Middle frontal gyrus (tissue), 1 donor: ENCODE results near the gene ANKRD39.
"Not testable (repeated sequence)": the region's sequence is repeated elsewhere in the genome, so short reads cannot be mapped to it uniquely, and the experiment has no call there.

Source experiments
- DNase-seq: peaks from one replicate; pipeline ENCODE4 v3.0.0-alpha.2; 2015; ENCODE audit warnings: low spot score; ENCODE audit errors: extremely low spot score

The ANKRD39 gene

DNA sequence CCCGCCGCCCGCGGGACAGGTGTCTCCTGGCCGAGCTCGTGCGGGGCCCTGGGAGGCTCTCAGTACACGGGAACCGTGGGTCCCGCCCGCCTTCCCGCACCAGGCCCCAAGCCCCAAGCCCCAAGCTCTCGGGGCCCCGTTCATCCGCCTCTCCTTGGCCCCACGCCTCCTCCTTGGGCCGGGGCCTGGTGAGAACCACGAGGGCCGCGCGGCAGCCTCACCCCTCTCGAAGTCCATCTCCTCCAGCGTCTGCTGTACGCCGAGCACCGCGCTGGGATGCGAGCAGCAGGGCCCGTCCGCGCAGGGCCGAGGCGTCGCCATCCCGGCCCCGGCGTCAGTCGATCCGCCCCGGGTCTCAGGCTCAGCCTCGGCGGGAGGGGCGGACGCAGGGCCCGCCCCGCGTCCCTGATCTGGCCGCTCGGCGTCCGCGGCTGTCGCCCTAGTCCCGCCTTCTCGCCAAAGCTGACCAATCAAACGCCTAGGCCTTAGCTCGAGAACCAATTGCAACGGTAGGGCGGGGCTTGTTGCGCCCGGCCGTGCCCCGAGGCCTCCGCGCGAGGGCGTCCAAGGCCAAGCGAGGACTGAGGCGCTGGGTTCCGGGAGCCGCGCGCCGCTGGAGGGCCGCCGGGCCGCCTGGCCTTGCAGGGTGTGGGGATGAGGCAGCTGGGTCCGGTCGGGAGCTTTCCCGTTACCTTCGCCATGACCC is at the start of gene ANKRD39:
TSS of gene ANKRD39 (minus strand) at position 350 of the 706 bp plus-strand sequence. CDS start at position 321, 29 bp downstream.
- peak; percentile 98 for DNase-seq

DNA sequence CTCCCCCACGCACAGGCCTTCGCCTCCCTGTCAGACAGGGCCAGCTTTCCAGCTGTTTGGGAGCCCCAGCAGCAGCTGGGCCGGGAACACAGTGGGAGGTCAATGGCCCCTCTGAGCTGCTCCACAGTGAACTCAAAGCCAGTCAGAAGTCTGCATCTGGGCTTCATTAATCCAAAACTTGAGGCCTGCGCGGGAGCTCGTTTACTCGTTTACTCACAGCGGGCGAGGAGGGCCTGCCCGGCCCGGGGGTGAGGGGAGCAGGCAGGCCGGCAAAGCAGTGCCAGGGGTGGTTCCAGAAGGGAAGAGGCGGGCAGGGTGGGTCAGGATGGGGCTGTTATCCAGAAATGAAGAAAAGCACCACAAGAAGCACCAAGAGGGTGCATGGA is 48.9 kb upstream of the ANKRD39 start:
- no peak for DNase-seq

DNA sequence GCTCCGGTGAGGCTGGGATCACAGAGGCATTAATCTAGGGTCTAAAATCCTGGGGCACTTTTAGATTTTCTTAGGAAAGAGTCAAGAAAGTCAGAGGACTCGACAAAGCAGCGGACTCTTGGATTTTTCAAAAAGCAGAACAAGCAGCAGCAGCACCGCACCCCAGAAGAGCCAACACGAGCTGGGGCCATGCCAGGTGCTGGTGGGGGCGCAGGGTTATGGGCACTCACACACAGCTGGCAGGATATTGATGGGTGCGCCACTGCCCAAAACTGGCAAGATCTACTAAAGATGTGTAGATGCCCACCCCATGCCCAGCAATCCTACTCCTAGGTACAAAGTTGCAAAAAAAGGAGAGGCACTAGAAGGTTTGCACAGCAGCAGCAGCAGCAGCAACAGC is 46.0 kb upstream of the ANKRD39 start:
- DNase-seq = no peak

GRCh38 chr2:96903318-96903717 is 45.5 kb upstream of the ANKRD39 start:
- DNase-seq = no peak

GRCh38 chr2:96900237-96900636 is 42.4 kb upstream of the ANKRD39 start:
- DNase-seq = no peak

DNA sequence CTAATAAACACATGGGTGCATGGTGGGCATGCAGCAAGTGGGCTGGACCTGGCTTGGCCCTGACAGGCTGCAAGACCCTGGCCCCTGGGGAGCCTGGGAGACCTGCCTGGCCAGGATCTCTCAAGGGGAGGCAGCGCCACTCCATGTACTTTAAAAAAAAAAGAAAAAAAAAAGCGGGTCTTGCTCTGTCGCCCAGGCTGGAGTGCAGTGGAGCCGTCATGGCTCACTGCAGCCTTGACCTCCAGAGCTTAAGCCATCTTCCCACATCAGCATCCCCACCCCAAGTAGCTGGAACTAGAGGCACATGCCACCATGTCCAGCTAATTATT is 41.6 kb upstream of the ANKRD39 start:
- DNase-seq = no peak

GRCh38 chr2:96898641-96899412 is 41.0 kb upstream of the ANKRD39 start:
- DNase-seq = no peak

DNA sequence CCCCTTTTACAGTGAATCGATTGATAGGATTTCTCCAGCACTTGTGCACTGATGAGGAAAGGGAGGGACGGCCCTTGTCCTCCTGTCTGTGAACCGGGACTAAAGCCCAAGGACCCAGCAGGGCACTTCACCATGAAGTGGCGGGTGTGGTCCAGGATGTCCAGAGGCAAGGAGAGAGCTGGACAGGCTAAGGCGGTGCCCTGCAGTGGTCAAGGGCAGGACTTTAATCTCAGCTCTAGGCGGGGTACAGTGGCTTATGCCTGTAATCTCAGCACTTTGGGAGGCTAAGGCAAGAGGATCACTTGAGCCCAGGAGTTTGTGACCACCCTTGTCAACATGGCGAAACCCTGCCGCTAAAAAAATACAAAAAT is 40.3 kb upstream of the ANKRD39 start:
- no peak for DNase-seq

- no peak for DNase-seq
Observed at GRCh38 chr2:96897491-96898134, 39.8 kb upstream of the ANKRD39 start.

GRCh38 chr2:96895746-96896651 is 38.2 kb upstream of the ANKRD39 start:
- no peak for DNase-seq

DNA sequence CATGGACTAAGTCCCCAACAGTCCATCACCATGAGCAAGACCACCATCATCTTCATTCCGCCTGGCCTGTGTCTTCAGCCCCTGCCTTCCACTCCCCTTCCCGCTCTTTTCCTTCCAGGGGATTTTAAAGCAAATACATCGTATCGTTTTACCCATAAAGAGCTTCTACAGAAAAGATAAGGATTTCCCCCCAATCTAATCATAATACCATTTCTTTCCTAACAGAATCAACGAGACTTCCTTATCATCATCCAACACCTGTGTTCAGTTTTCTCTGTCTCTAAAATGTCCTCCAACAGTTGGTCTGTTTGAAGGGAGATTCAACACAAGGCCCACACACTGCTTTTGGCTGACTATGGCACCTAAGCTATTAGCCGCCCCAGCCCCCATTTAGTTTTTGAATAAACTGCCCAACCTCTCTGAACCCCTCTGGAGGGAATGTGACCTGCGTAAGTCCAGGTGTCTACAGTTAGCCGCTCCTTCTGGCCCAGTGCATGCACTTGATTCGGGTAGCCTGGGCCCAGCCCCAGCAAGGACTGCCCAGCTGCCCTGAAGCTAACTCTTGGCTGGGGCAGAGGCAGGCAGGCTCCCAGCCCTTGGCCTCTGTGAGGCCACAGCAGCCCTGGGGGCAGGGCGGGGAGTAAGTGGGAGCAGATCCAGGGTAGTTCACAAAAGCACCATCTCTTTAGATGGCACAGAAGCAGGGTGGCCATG is 37.4 kb upstream of the ANKRD39 start:
- DNase-seq = no peak

- no peak for DNase-seq
Observed at GRCh38 chr2:96894151-96894531, 36.3 kb upstream of the ANKRD39 start.

DNA sequence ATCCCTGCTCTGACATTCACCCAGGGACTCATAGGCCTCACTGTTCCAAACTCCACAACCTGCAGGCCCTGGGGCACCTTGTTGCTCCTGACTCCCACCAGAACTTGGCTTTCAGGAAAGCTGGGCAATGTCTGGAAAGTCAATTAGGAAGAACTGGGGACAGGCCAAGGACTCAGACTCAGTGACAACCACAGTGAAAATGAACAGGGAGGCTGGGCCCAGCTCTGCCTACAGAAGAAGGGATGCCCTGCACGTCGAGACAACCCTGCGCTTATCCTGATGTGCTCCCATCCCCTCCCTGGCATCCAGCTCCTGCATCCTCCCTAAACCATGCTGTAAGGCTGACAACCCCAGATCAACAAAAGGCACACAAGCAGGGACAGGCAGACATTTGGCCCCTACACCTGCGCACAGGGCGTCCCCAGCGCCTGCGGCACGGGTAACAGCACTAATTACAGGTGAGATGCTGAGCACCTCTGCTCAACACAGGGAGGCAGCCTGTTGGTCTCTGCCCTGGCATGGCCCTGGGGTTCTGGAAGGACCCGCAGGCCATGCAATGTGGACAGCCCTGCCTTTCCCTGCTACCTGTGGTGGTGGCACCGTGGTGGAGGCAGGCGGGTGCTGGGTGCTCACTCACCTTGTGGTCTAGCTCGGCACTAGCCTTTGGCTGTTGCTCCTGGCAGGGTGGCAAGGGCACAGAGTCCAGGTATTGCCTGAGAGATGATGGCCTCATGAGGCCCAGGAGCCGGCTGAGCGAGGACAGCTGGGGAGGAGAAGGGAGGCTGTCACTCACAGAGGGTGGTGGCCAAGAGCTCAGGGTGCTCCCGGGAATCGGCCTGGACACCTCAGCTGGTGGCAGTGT is 35.7 kb upstream of the ANKRD39 start:
- DNase-seq = no peak

GRCh38 chr2:96891591-96892333 is 33.9 kb upstream of the ANKRD39 start:
- DNase-seq = no peak

- no peak for DNase-seq
Observed at GRCh38 chr2:96890726-96891385, 33.0 kb upstream of the ANKRD39 start.

GRCh38 chr2:96890252-96890651 is 32.4 kb upstream of the ANKRD39 start:
- no peak for DNase-seq

GRCh38 chr2:96889502-96889901 is 31.7 kb upstream of the ANKRD39 start:
- DNase-seq = not testable (repeated sequence)

GRCh38 chr2:96888072-96889011 is 30.5 kb upstream of the ANKRD39 start:
- no peak for DNase-seq
